RWPE1 (cell line): ENCODE data around the gene MEIOSIN.

Experiments
- CTCF ChIA-PET: fragments of 350-600 bp; sonication (Branson Sonifier 250); formaldehyde crosslinking; extraction: SDS; loops from one replicate; lab custom pipeline; 2021; lab: Yijun Ruan, JAX
- POLR2A ChIA-PET: fragments of 400-600 bp; formaldehyde crosslinking; extraction: SDS; loops from one replicate; lab custom pipeline; 2020; ENCODE audit warnings: antibody characterized with exemption; ENCODE audit not compliant: low non-redundant PET; lab: Yijun Ruan, JAX
- DNase-seq: peaks from one replicate; pipeline ENCODE4 v3.0.0; 2012; ENCODE audit warnings: low spot score
- H3K27ac ChIP-seq: fragments of 450-650 bp; 2 replicates; pipeline ENCODE4 v1.5.1; 2017
- CTCF ChIP-seq: fragments of 450-650 bp; conservative IDR thresholded peaks from 2 replicates; pipeline ENCODE4 v1.5.1; 2017; ENCODE audit warnings: low read depth, mild to moderate bottlenecking

The MEIOSIN gene

GRCh38 chr19:45752639-45753038, 19.4 kb downstream of the MEIOSIN start:
- peak; percentile 78 for DNase-seq
- CTCF ChIA-PET, result no interaction called here
- no peak for TF ChIP-seq CTCF
- POLR2A ChIA-PET, result interaction anchor here (0.6 to 0.7 kb wide), 3 partner anchors 15 to 245 kb away, joined by 3 to 10 read pairs (median 4); no protein-coding TSS in a partner anchor
- H3K27ac ChIP-seq, result peak overlapping the region; percentile 93

- peak overlapping the region; percentile 93 for H3K27ac ChIP-seq
- CTCF ChIA-PET, result no interaction called here
- TF ChIP-seq CTCF, result no peak
- POLR2A ChIA-PET, result no interaction called here
- DNase-seq, result no peak
Measured at GRCh38 chr19:45753548-45753947, 20.3 kb downstream of the MEIOSIN start.

- DNase-seq, result no peak
- ChIA-PET CTCF (no interaction called here), POLR2A (no interaction called here)
- peak overlapping the region; percentile 93 for H3K27ac ChIP-seq
- no peak for TF ChIP-seq CTCF
Measured at GRCh38 chr19:45754323-45754722, 21.1 kb downstream of the MEIOSIN start.

GRCh38 chr19:45757695-45758094, 24.5 kb downstream of the MEIOSIN start:
- ChIA-PET CTCF (no interaction called here), POLR2A (no interaction called here)
- TF ChIP-seq CTCF, result no peak
- no peak for DNase-seq
- H3K27ac ChIP-seq, result peak overlapping the region; percentile 93

- ChIA-PET CTCF (no interaction called here), POLR2A (no interaction called here)
- DNase-seq, result no peak
- peak overlapping the region; percentile 37; the same call in 1 of the 2 replicates for H3K27ac ChIP-seq
- no peak for TF ChIP-seq CTCF
Measured at GRCh38 chr19:45758921-45759320, 25.7 kb downstream of the MEIOSIN start.

GRCh38 chr19:45761714-45762113, 28.5 kb downstream of the MEIOSIN start:
- no peak for TF ChIP-seq CTCF
- DNase-seq, result no peak
- peak overlapping the region; percentile 98 for H3K27ac ChIP-seq
- CTCF ChIA-PET, result no interaction called here
- POLR2A ChIA-PET, result interaction anchor here (0.6 kb wide), 1 partner anchor 12 kb away, joined by 3 read pairs; no protein-coding TSS in a partner anchor
